SK-N-SH treated with all-trans-retinoic acid at 6 μM for 48 hours (cell line): ENCODE data around the gene KCNK10.

Source experiments
- ATAC-seq: fragments of 200-7000 bp; cut with Tn5 transposase; 3 replicates; pipeline ENCODE4 v1.9.1; 2020; ENCODE audit warnings: mild to moderate bottlenecking, moderate library complexity
- ARNTL ChIP-seq: fragments of 450-650 bp; formaldehyde crosslinking; IDR thresholded peaks from 2 replicates; pipeline ENCODE4 v1.5.0; 2020; ENCODE audit warnings: low read depth, mild to moderate bottlenecking, moderate library complexity, borderline replicate concordance
- BACH2 ChIP-seq: fragments of 250-450 bp; sonication (Bioruptor Pico); IDR thresholded peaks from 2 replicates; pipeline ENCODE4 v1.9.0; 2021; ENCODE audit warnings: mild to moderate bottlenecking, borderline replicate concordance
- ESRRG ChIP-seq: fragments of 250-450 bp; sonication (Bioruptor Pico); IDR thresholded peaks from 2 replicates; pipeline ENCODE4 v1.6.1; 2021; ENCODE audit warnings: mild to moderate bottlenecking
- GLIS3 ChIP-seq: fragments of 250-450 bp; sonication (Bioruptor Pico); IDR thresholded peaks from 2 replicates; pipeline ENCODE4 v1.5.0; 2020; ENCODE audit warnings: mild to moderate bottlenecking, moderate library complexity
- ISL1 ChIP-seq: fragments of 250-450 bp; sonication (Bioruptor Pico); IDR thresholded peaks from 2 replicates; pipeline ENCODE4 v2.1.2; 2022; ENCODE audit warnings: mild to moderate bottlenecking, moderate library complexity
- OSR1 ChIP-seq: fragments of 250-450 bp; sonication (Bioruptor Pico); IDR thresholded peaks from 2 replicates; pipeline ENCODE4 v1.8.0; 2022; ENCODE audit warnings: moderate library complexity, mild to moderate bottlenecking, inconsistent platforms
- PPARA ChIP-seq: fragments of 250-450 bp; sonication (Bioruptor Pico); IDR thresholded peaks from 2 replicates; pipeline ENCODE4 v1.5.0; 2020; ENCODE audit warnings: mild to moderate bottlenecking, borderline replicate concordance
- RARB ChIP-seq: fragments of 250-450 bp; sonication (Bioruptor Pico); IDR thresholded peaks from 2 replicates; pipeline ENCODE4 v1.8.0; 2021; ENCODE audit warnings: mild to moderate bottlenecking, moderate library complexity
- SNAI2 ChIP-seq: fragments of 250-450 bp; sonication (Bioruptor Pico); IDR thresholded peaks from 2 replicates; pipeline ENCODE4 v1.5.0; 2020; ENCODE audit warnings: mild to moderate bottlenecking, moderate library complexity
- TCF4 ChIP-seq: fragments of 250-450 bp; sonication (Bioruptor Pico); IDR thresholded peaks from 2 replicates; pipeline ENCODE4 v1.8.0; 2021; ENCODE audit warnings: mild to moderate bottlenecking, moderate library complexity, borderline replicate concordance
- TOX ChIP-seq: fragments of 250-450 bp; sonication (Bioruptor Pico); IDR thresholded peaks from 2 replicates; pipeline ENCODE4 v1.8.0; 2021; ENCODE audit warnings: mild to moderate bottlenecking, moderate library complexity, borderline replicate concordance
- ZC3H10 ChIP-seq: fragments of 250-450 bp; sonication (Bioruptor Pico); IDR thresholded peaks from 2 replicates; pipeline ENCODE4 v1.5.1; 2021; ENCODE audit warnings: mild to moderate bottlenecking, moderate library complexity
- ZFP3 ChIP-seq: fragments of 250-450 bp; sonication (Bioruptor Pico); IDR thresholded peaks from 2 replicates; pipeline ENCODE4 v1.5.0; 2020; ENCODE audit warnings: mild to moderate bottlenecking, moderate library complexity
- ZFP30 ChIP-seq: fragments of 450-650 bp; formaldehyde crosslinking; IDR thresholded peaks from 2 replicates; pipeline ENCODE4 v1.5.0; 2022; ENCODE audit warnings: mild to moderate bottlenecking, moderate library complexity
- ZNF70 ChIP-seq: fragments of 450-650 bp; formaldehyde crosslinking; IDR thresholded peaks from 2 replicates; pipeline ENCODE4 v1.5.0; 2020; ENCODE audit warnings: mild to moderate bottlenecking, moderate library complexity
- ZNF8 ChIP-seq: fragments of 450-650 bp; formaldehyde crosslinking; IDR thresholded peaks from 2 replicates; pipeline ENCODE4 v1.5.0; 2020; ENCODE audit warnings: mild to moderate bottlenecking, moderate library complexity
- TF ChIP-seq, protein P1 (sequence below): fragments of 250-450 bp; sonication (Bioruptor Pico); IDR thresholded peaks from 2 replicates; pipeline ENCODE4 v1.5.0; 2020; ENCODE audit warnings: mild to moderate bottlenecking, moderate library complexity
- TF ChIP-seq, protein P2 (sequence below): fragments of 250-450 bp; sonication (Bioruptor Pico); IDR thresholded peaks from 2 replicates; pipeline ENCODE4 v1.8.0; 2021; ENCODE audit warnings: low read depth, mild to moderate bottlenecking, moderate library complexity, borderline replicate concordance
- TF ChIP-seq, protein P3 (sequence below): fragments of 250-450 bp; sonication (Bioruptor Pico); IDR thresholded peaks from 2 replicates; pipeline ENCODE4 v1.5.1; 2021; ENCODE audit warnings: mild to moderate bottlenecking, moderate library complexity
- TF ChIP-seq, protein P4 (sequence below): fragments of 250-450 bp; sonication (Bioruptor Pico); IDR thresholded peaks from 2 replicates; pipeline ENCODE4 v1.8.0; 2020; ENCODE audit warnings: mild to moderate bottlenecking, moderate library complexity, borderline replicate concordance

KCNK10 gene

DNA sequence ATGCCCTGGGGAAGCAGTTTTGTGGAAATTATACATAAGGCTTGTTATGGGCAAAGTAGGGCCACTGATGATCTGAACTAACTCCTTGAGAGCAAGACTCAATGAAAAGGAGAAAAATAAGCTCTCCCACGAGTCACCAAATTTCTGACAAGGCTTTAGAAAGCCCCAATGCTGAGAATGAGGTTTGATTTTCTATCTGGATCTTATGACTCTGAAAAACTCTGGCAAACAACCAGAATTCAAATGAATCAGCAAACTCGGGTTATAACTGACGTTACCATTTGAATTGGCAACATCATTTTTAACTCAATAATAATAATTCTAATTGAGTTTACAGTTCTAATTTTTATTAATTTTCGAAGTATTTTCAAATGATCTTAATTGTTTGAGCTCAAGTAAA, 79.1 kb downstream of the KCNK10 start:
- no peak for ATAC-seq
- TF ChIP-seq TCF4 (CRISPR knock-in tag) (no peak), ZC3H10 (CRISPR knock-in tag) (no peak), GLIS3 (CRISPR knock-in tag) (no peak), ZFP30 (CRISPR knock-in tag) (no peak), ZFP3 (CRISPR knock-in tag) (no peak), TOX (no peak), ZNF70 (CRISPR knock-in tag) (no peak), RARB (CRISPR knock-in tag) (no peak), ARNTL (CRISPR knock-in tag) (no peak), ESRRG (CRISPR knock-in tag) (no peak), ISL1 (CRISPR knock-in tag) (no peak), BACH2 (CRISPR knock-in tag) (no peak)
- TF ChIP-seq, protein P1, sequence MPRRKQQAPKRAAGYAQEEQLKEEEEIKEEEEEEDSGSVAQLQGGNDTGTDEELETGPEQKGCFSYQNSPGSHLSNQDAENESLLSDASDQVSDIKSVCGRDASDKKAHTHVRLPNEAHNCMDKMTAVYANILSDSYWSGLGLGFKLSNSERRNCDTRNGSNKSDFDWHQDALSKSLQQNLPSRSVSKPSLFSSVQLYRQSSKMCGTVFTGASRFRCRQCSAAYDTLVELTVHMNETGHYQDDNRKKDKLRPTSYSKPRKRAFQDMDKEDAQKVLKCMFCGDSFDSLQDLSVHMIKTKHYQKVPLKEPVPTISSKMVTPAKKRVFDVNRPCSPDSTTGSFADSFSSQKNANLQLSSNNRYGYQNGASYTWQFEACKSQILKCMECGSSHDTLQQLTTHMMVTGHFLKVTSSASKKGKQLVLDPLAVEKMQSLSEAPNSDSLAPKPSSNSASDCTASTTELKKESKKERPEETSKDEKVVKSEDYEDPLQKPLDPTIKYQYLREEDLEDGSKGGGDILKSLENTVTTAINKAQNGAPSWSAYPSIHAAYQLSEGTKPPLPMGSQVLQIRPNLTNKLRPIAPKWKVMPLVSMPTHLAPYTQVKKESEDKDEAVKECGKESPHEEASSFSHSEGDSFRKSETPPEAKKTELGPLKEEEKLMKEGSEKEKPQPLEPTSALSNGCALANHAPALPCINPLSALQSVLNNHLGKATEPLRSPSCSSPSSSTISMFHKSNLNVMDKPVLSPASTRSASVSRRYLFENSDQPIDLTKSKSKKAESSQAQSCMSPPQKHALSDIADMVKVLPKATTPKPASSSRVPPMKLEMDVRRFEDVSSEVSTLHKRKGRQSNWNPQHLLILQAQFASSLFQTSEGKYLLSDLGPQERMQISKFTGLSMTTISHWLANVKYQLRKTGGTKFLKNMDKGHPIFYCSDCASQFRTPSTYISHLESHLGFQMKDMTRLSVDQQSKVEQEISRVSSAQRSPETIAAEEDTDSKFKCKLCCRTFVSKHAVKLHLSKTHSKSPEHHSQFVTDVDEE (CRISPR knock-in tag), result no peak
- TF ChIP-seq, protein P2, sequence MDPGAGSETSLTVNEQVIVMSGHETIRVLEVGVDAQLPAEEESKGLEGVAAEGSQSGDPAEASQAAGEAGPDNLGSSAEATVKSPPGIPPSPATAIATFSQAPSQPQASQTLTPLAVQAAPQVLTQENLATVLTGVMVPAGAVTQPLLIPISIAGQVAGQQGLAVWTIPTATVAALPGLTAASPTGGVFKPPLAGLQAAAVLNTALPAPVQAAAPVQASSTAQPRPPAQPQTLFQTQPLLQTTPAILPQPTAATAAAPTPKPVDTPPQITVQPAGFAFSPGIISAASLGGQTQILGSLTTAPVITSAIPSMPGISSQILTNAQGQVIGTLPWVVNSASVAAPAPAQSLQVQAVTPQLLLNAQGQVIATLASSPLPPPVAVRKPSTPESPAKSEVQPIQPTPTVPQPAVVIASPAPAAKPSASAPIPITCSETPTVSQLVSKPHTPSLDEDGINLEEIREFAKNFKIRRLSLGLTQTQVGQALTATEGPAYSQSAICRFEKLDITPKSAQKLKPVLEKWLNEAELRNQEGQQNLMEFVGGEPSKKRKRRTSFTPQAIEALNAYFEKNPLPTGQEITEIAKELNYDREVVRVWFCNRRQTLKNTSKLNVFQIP (CRISPR knock-in tag), result no peak
- TF ChIP-seq, protein P3, sequence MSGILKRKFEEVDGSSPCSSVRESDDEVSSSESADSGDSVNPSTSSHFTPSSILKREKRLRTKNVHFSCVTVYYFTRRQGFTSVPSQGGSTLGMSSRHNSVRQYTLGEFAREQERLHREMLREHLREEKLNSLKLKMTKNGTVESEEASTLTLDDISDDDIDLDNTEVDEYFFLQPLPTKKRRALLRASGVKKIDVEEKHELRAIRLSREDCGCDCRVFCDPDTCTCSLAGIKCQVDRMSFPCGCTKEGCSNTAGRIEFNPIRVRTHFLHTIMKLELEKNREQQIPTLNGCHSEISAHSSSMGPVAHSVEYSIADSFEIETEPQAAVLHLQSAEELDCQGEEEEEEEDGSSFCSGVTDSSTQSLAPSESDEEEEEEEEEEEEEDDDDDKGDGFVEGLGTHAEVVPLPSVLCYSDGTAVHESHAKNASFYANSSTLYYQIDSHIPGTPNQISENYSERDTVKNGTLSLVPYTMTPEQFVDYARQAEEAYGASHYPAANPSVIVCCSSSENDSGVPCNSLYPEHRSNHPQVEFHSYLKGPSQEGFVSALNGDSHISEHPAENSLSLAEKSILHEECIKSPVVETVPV (CRISPR knock-in tag), result no peak

DNA sequence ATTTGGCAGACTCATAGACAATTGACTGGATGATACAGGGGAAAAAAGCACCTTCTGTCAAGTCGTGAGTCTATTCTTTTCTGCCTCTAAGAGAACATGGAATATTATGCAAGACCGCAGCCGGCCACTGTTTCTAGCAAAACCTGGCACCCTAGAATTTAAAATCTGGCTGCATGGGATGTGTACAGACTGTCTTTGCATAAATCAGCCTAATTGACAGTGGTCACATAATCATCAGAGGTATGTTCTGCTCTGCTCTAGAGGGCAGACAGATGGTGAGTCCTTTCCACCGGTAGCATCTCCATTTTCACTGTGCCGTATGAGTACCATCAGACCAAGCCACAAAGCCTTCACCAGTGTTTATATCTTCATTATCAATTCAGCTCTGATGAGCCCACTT, 80.6 kb downstream of the KCNK10 start:
- ATAC-seq, result no peak
- TF ChIP-seq, protein P2 (CRISPR knock-in tag), result no peak
- TF ChIP-seq OSR1 (CRISPR knock-in tag), result no peak
- no peak for TF ChIP-seq ESRRG (CRISPR knock-in tag)
- no peak for TF ChIP-seq RARB (CRISPR knock-in tag)
- no peak for TF ChIP-seq SNAI2 (CRISPR knock-in tag)
- no peak for TF ChIP-seq TOX
- no peak for TF ChIP-seq ISL1 (CRISPR knock-in tag)
- no peak for TF ChIP-seq ZC3H10 (CRISPR knock-in tag)
- no peak for TF ChIP-seq BACH2 (CRISPR knock-in tag)
- TF ChIP-seq, protein P1 (CRISPR knock-in tag), result no peak
- TF ChIP-seq ZNF8 (CRISPR knock-in tag), result no peak
- TF ChIP-seq PPARA (CRISPR knock-in tag), result no peak
- TF ChIP-seq GLIS3 (CRISPR knock-in tag), result no peak
- TF ChIP-seq ARNTL (CRISPR knock-in tag), result no peak
- TF ChIP-seq, protein P4, sequence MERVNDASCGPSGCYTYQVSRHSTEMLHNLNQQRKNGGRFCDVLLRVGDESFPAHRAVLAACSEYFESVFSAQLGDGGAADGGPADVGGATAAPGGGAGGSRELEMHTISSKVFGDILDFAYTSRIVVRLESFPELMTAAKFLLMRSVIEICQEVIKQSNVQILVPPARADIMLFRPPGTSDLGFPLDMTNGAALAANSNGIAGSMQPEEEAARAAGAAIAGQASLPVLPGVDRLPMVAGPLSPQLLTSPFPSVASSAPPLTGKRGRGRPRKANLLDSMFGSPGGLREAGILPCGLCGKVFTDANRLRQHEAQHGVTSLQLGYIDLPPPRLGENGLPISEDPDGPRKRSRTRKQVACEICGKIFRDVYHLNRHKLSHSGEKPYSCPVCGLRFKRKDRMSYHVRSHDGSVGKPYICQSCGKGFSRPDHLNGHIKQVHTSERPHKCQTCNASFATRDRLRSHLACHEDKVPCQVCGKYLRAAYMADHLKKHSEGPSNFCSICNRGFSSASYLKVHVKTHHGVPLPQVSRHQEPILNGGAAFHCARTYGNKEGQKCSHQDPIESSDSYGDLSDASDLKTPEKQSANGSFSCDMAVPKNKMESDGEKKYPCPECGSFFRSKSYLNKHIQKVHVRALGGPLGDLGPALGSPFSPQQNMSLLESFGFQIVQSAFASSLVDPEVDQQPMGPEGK (CRISPR knock-in tag), result no peak
